A549 (cell line): Measurements from ENCODE around the gene EPB41L5.

Experiments used
- CHD2 ChIP-seq: fragments of 150-350 bp; IDR thresholded peaks from 2 replicates; pipeline ENCODE4 v1.6.1; 2014; ENCODE audit warnings: low read length; ENCODE audit not compliant: partially characterized antibody
- EP300 ChIP-seq, 2 experiments: fragments of >200 bp; sonication (Bioruptor Twin); formaldehyde crosslinking; IDR thresholded peaks; 2 replicates in 1 of 2; 3 replicates in 1 of 2; pipeline ENCODE4 v1.6.1; 2016 to 2017
- JUNB ChIP-seq: fragments of >200 bp; sonication (Bioruptor Twin); formaldehyde crosslinking; IDR thresholded peaks from 2 replicates; pipeline ENCODE4 v1.6.1; 2016
- MAFK ChIP-seq: fragments of 450-650 bp; IDR thresholded peaks from 2 replicates; pipeline ENCODE4 v1.6.1; 2014; ENCODE audit not compliant: partially characterized antibody
- POLR2A ChIP-seq: IDR thresholded peaks from 2 replicates; pipeline ENCODE4 v1.6.1; 2012; ENCODE audit warnings: mild to moderate bottlenecking, low read length
- RAD21 ChIP-seq, 2 experiments: fragments of >200 bp in 1 of 2; sonication (Bioruptor Twin) in 1 of 2; formaldehyde crosslinking in 1 of 2; IDR thresholded peaks in 1 of 2; conservative IDR thresholded peaks in 1 of 2; 2 replicates in 1 of 2; 3 replicates in 1 of 2; pipeline ENCODE4 v1.6.1; 2012 to 2018; ENCODE audit warnings: inconsistent platforms in 1 of 2
- RFX5 ChIP-seq: fragments of 450-650 bp; IDR thresholded peaks from 2 replicates; pipeline ENCODE4 v1.7.1; 2014; ENCODE audit warnings: antibody characterized with exemption, mild to moderate bottlenecking, moderate library complexity
- SMC3 ChIP-seq: fragments of >200 bp; sonication (Bioruptor Twin); formaldehyde crosslinking; IDR thresholded peaks from 3 replicates; pipeline ENCODE4 v1.6.1; 2018; ENCODE audit warnings: inconsistent platforms
- ZNF302 ChIP-seq: fragments of 250-450 bp; sonication (Bioruptor Pico); IDR thresholded peaks from 2 replicates; pipeline ENCODE4 v1.9.0; 2021; ENCODE audit warnings: inconsistent platforms, mild to moderate bottlenecking, moderate library complexity
- TF ChIP-seq, protein P1 (sequence below): fragments of 250-450 bp; sonication (Bioruptor Pico); IDR thresholded peaks from 2 replicates; pipeline ENCODE4 v1.5.0; 2021; ENCODE audit warnings: mild to moderate bottlenecking, moderate library complexity, borderline replicate concordance
- TF ChIP-seq, protein P2 (sequence below): fragments of >200 bp; sonication (Bioruptor Twin); formaldehyde crosslinking; IDR thresholded peaks from 3 replicates; pipeline ENCODE4 v1.5.1; 2016
- TF ChIP-seq, protein P3 (sequence below): IDR thresholded peaks from 2 replicates; pipeline ENCODE4 v1.6.1; 2012
- TF ChIP-seq, protein P4 (sequence below): fragments of 200-600 bp; sonication (generic); IDR thresholded peaks from 2 replicates; pipeline ENCODE4 v1.6.1; 2016; ENCODE audit warnings: antibody characterized with exemption, mild to moderate bottlenecking, moderate library complexity

DNA sequence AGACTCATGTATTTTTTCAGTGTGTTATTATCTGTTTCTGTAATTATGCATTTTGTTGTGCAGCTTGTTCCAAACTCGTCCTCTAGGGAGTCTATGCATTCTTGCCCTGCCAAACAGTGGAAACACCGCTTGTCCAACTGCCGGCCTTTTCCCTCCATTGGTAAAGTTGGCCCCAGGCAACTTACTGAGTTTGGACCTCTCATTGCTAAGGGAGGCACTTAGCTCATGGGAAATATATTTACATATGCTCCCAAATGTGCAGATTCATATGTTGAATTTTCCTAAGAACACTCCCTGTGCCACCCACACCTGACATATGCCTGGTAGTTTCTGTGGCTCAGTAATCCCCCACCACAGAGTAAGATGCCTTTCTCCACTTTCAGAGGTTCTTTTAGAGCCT, 112.3 kb downstream of the EPB41L5 start:
- TF ChIP-seq, protein P1, sequence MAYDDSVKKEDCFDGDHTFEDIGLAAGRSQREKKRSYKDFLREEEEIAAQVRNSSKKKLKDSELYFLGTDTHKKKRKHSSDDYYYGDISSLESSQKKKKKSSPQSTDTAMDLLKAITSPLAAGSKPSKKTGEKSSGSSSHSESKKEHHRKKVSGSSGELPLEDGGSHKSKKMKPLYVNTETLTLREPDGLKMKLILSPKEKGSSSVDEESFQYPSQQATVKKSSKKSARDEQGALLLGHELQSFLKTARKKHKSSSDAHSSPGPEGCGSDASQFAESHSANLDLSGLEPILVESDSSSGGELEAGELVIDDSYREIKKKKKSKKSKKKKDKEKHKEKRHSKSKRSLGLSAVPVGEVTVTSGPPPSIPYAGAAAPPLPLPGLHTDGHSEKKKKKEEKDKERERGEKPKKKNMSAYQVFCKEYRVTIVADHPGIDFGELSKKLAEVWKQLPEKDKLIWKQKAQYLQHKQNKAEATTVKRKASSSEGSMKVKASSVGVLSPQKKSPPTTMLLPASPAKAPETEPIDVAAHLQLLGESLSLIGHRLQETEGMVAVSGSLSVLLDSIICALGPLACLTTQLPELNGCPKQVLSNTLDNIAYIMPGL (CRISPR knock-in tag): no peak
- TF ChIP-seq EP300 (IDR thresholded peaks at IDR 0.05) (no peak), SMC3 (no peak), MAFK (no peak), POLR2A (no peak), ZNF302 (CRISPR knock-in tag) (no peak), CHD2 (no peak), JUNB (no peak), RAD21 (conservative IDR thresholded peaks at IDR 0.05 in 1 of 2, IDR thresholded peaks at IDR 0.05 in 1 of 2) (no peak), RFX5 (no peak)
- TF ChIP-seq, protein P2, sequence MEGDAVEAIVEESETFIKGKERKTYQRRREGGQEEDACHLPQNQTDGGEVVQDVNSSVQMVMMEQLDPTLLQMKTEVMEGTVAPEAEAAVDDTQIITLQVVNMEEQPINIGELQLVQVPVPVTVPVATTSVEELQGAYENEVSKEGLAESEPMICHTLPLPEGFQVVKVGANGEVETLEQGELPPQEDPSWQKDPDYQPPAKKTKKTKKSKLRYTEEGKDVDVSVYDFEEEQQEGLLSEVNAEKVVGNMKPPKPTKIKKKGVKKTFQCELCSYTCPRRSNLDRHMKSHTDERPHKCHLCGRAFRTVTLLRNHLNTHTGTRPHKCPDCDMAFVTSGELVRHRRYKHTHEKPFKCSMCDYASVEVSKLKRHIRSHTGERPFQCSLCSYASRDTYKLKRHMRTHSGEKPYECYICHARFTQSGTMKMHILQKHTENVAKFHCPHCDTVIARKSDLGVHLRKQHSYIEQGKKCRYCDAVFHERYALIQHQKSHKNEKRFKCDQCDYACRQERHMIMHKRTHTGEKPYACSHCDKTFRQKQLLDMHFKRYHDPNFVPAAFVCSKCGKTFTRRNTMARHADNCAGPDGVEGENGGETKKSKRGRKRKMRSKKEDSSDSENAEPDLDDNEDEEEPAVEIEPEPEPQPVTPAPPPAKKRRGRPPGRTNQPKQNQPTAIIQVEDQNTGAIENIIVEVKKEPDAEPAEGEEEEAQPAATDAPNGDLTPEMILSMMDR: no peak
- TF ChIP-seq, protein P3, sequence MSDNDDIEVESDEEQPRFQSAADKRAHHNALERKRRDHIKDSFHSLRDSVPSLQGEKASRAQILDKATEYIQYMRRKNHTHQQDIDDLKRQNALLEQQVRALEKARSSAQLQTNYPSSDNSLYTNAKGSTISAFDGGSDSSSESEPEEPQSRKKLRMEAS: no peak
- TF ChIP-seq, protein P4, sequence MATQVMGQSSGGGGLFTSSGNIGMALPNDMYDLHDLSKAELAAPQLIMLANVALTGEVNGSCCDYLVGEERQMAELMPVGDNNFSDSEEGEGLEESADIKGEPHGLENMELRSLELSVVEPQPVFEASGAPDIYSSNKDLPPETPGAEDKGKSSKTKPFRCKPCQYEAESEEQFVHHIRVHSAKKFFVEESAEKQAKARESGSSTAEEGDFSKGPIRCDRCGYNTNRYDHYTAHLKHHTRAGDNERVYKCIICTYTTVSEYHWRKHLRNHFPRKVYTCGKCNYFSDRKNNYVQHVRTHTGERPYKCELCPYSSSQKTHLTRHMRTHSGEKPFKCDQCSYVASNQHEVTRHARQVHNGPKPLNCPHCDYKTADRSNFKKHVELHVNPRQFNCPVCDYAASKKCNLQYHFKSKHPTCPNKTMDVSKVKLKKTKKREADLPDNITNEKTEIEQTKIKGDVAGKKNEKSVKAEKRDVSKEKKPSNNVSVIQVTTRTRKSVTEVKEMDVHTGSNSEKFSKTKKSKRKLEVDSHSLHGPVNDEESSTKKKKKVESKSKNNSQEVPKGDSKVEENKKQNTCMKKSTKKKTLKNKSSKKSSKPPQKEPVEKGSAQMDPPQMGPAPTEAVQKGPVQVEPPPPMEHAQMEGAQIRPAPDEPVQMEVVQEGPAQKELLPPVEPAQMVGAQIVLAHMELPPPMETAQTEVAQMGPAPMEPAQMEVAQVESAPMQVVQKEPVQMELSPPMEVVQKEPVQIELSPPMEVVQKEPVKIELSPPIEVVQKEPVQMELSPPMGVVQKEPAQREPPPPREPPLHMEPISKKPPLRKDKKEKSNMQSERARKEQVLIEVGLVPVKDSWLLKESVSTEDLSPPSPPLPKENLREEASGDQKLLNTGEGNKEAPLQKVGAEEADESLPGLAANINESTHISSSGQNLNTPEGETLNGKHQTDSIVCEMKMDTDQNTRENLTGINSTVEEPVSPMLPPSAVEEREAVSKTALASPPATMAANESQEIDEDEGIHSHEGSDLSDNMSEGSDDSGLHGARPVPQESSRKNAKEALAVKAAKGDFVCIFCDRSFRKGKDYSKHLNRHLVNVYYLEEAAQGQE: no peak
